Endothelial cell (in vitro differentiated cells): ENCODE data around the gene FOXRED2. TPM values are rescaled to one million over a fixed set of nuclear protein-coding genes. Genes with fewer than 3 reads are reported as not detected.

Source experiments
- DNase-seq: peaks from one replicate; pipeline ENCODE4 v3.0.0; 2021; ENCODE audit warnings: low spot score
- H3K27ac Mint-ChIP-seq: one replicate; pipeline ENCODE4 v1.8.0; 2021; ENCODE audit warnings: mixed read lengths, inconsistent platforms; ENCODE audit not compliant: unreplicated experiment
- H3K27me3 Mint-ChIP-seq: one replicate; pipeline ENCODE4 v1.8.0; 2021; ENCODE audit warnings: mild to moderate bottlenecking, moderate library complexity, mixed read lengths, inconsistent platforms; ENCODE audit not compliant: unreplicated experiment
- H3K36me3 Mint-ChIP-seq: one replicate; pipeline ENCODE4 v1.8.0; 2021; ENCODE audit warnings: mild to moderate bottlenecking, low read depth, mixed read lengths, inconsistent platforms; ENCODE audit not compliant: unreplicated experiment
- H3K4me1 Mint-ChIP-seq: one replicate; pipeline ENCODE4 v1.8.0; 2021; ENCODE audit warnings: mild to moderate bottlenecking, mixed read lengths, inconsistent platforms; ENCODE audit not compliant: unreplicated experiment
- H3K4me3 Mint-ChIP-seq: one replicate; pipeline ENCODE4 v1.8.0; 2021; ENCODE audit warnings: mild to moderate bottlenecking, mixed read lengths, inconsistent platforms; ENCODE audit not compliant: unreplicated experiment
- H3K9me3 Mint-ChIP-seq: one replicate; pipeline ENCODE4 v1.8.0; 2021; ENCODE audit warnings: mixed read lengths, inconsistent platforms; ENCODE audit not compliant: unreplicated experiment
- total RNA-seq: library from RNA; stranded (reverse); fragmentation: NEBNext Ultra II Directional; extraction: Animal tissue kit (Norgen Biotek cat#: 25700); gene quantifications from one replicate; pipeline ENCODE4 v1.2.1, GENCODE V29; 2021; ENCODE audit not compliant: unreplicated experiment
- TF ChIP-seq, protein P1 (sequence below): fragments of 200-600 bp; sonication (generic); IDR thresholded peaks from one replicate; pipeline ENCODE4 v1.5.0; 2021; ENCODE audit warnings: antibody characterized with exemption; ENCODE audit not compliant: unreplicated experiment

Gene FOXRED2
- total RNA-seq, 1 donor from 2014 or later: 17.6 TPM

DNA sequence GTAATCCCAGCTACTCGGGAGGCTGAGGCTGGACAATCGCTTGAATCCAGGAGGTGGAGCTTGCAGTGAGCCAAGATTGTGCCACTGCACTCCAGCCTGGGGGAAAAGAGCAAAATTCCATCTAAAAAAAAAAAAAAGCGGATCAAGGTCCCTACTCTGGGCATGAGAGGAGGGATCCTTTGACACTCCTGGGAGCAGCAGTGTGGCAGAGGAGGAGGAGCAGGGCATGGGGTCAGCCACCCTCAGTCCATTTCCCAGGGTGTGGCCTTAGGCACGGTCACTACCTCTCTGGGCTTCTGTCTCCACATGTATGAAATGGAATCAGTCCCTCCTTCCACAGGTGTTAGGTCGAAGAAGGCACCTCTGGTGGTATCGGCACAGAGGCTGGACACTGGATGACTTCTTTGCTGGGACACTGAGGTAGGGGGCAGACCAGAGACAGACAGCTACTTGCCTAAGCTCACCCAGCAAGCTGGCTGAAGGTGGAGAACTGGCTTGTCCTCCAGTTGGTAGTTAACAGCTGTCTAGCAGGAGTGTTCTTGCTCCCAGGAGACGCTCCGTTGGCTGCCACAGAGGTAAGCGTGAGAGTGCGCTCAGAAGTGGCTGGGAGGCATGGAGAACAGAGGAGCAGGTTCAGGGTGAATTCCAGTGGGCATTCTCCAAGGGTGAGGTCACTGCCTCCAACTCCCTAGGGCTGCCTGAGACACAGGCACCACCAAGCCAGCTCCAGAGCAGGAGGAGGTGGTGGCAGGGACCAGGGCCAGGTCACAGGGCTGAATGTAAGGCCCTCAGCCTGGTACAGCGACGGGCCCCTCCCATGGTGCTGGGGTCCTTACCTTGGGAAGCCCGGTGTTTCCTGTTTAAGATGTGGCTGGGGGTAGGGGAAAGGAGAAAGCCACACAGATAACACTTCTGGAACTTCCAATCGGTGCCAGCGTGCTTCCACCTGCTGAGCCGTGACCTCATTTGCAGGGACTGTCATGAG, 44.9 kb downstream of the FOXRED2 start:
- TF ChIP-seq, protein P1, sequence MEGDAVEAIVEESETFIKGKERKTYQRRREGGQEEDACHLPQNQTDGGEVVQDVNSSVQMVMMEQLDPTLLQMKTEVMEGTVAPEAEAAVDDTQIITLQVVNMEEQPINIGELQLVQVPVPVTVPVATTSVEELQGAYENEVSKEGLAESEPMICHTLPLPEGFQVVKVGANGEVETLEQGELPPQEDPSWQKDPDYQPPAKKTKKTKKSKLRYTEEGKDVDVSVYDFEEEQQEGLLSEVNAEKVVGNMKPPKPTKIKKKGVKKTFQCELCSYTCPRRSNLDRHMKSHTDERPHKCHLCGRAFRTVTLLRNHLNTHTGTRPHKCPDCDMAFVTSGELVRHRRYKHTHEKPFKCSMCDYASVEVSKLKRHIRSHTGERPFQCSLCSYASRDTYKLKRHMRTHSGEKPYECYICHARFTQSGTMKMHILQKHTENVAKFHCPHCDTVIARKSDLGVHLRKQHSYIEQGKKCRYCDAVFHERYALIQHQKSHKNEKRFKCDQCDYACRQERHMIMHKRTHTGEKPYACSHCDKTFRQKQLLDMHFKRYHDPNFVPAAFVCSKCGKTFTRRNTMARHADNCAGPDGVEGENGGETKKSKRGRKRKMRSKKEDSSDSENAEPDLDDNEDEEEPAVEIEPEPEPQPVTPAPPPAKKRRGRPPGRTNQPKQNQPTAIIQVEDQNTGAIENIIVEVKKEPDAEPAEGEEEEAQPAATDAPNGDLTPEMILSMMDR: no peak
- Mint-ChIP-seq H3K27me3 (peaks cover 3% of the 10 kb centered on the region), H3K9me3 (no peaks in the 10 kb centered on the region), H3K4me1 (peaks cover 7% of the 10 kb centered on the region), H3K4me3 (no peak overlapping the region), H3K27ac (peak overlapping the region; percentile 30), H3K36me3 (peaks cover 6% of the 10 kb centered on the region)
- DNase-seq: peak; percentile 33

DNA sequence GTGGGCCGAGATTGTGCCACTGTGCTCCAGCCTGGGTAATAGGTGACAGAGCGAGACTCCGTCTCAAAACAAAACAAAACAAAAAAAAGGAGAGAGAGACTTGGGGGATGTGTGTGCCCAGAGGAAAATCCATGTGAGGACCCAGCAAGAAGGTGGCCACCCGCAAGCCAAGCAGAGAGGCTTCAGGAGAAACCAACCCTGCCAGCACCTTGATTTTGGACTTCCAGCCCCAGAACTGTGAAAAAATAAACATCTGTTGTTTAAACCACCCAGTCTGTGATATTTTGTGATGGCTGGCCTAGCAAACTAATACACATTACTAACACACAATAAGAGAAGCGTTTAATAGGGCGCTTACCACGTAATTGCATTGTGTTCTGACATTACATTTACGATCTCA, 46.6 kb downstream of the FOXRED2 start:
- DNase-seq: no peak
- Mint-ChIP-seq H3K4me1 (peaks cover 11% of the 10 kb centered on the region), H3K9me3 (no peaks in the 10 kb centered on the region), H3K27ac (no peak overlapping the region), H3K36me3 (no peaks in the 10 kb centered on the region), H3K27me3 (peaks cover 8% of the 10 kb centered on the region), H3K4me3 (no peak overlapping the region)
- TF ChIP-seq, protein P1: no peak

DNA sequence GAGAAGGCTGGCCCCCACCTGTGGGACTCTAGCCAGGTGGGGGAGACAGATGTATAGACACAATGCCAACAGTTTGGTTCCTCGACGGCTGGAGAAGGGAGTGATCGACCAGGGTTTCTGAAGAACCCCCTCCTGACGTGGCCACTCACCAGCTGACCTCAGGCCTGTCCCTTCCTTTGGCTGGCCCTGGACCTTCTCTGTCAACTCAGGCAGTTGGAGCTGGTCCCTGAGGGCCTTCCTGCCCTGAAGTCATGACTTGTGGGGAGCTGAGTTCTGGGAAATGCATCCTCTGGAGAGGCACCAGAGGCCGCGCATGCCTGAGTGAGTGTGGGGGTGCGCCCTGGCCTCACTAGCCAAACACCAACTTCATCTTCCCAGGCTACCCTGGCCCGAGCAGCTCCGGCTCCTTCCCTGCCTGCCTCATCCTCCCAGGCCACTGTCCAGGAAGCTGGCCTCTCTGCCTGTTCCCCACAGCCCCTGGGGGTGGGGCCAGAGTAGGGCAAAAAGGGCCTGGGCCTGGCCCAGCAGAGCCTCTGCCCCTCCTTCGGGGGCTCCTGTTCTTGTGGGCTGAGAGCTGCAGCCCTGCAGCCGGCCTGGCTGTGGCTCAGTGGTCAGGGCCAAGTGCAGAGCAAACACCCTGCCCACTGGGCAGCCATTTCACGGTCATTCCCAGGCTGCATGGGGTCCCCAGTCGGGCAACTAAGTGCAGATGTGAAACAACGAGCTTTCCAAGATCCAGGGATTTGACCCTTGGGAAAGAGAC, 49.0 kb downstream of the FOXRED2 start:
- Mint-ChIP-seq H3K27ac (no peak overlapping the region), H3K36me3 (no peaks in the 10 kb centered on the region), H3K9me3 (no peaks in the 10 kb centered on the region), H3K4me3 (no peak overlapping the region), H3K4me1 (peaks cover 18% of the 10 kb centered on the region), H3K27me3 (peaks cover 4% of the 10 kb centered on the region)
- DNase-seq: no peak
- TF ChIP-seq, protein P1: no peak

DNA sequence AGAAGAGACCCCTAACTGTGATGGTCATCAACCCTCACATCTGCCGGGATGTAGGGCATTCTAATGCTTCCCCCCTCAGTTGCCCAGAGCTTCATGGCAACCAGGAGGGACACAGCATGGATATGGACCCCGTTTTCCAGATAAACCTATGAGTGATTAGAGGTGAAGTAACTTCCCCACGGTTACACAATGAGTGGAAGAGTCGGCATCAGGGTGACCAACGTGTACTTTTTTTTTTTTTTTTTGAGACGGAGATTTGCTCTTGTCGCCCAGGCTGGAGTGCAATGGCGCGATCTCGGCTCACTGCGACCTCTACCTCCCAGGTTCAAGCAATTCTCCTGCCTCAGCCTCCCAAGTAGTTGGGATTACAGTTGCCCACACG, 50.4 kb downstream of the FOXRED2 start:
- Mint-ChIP-seq H3K27me3 (peaks cover 8% of the 10 kb centered on the region), H3K4me3 (no peak overlapping the region), H3K4me1 (peaks cover 22% of the 10 kb centered on the region), H3K27ac (peak overlapping the region; percentile 62), H3K36me3 (no peaks in the 10 kb centered on the region), H3K9me3 (no peaks in the 10 kb centered on the region)
- no peak for DNase-seq
- TF ChIP-seq, protein P1: no peak
